Kidney epithelial cell (primary cell): ENCODE data around the gene RSBN1. TPM values are rescaled to one million over a fixed set of nuclear protein-coding genes. Genes with fewer than 3 reads are reported as not detected.
A peak's percentile ranks its signal among the peaks of the same experiment; 100 is the strongest.

Experiments
- DNase-seq: peaks from one replicate; pipeline ENCODE4 v3.0.0-alpha.2; 2010; ENCODE audit warnings: low read depth
- H3K27me3 ChIP-seq: 2 replicates; pipeline ENCODE4 v1.6.0; 2011; ENCODE audit warnings: low read length; ENCODE audit not compliant: control insufficient read depth, insufficient read depth
- H3K36me3 ChIP-seq: 2 replicates; pipeline ENCODE4 v1.5.1; 2011; ENCODE audit warnings: low read length; ENCODE audit not compliant: control insufficient read depth, insufficient read depth
- H3K4me3 ChIP-seq: 2 replicates; pipeline ENCODE4 v1.5.1; 2011; ENCODE audit warnings: low read depth, mild to moderate bottlenecking, control low read depth, low read length
- total RNA-seq: library from RNA; depleted of rRNA; stranded (reverse); fragments of >200 nt; gene quantifications from 2 replicates; pipeline ENCODE4 v1.2.3, GENCODE V29; 2015
- TF ChIP-seq, protein P1 (sequence below): IDR thresholded peaks from 2 replicates; pipeline ENCODE4 v1.5.1; 2011; ENCODE audit warnings: mild to moderate bottlenecking, moderate library complexity, low read length, control low read depth, inconsistent platforms; ENCODE audit not compliant: insufficient read depth, poor library complexity, severe bottlenecking

Gene RSBN1
- total RNA-seq, 1 donor from 2014 or later, result 10.2 TPM

DNA sequence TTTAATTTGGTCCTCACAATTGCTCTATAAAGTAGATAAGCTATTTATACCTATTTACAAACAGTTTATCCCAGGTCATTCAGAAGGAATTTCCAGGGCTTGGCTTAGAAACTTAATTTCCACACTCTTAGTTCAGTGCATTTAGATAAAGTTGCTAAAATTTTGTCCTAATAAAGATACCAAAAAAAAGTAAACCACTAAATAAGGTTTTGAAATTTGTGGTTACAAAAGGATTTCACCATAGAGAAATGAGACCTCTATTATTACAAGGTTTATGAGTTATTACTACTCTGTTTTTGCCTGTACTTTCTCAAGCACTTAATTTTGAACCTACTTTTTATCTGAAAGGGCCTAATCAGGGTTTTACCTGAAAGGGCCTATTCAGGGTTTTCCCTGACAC is 36.8 kb upstream of the RSBN1 start:
- H3K27me3 ChIP-seq, result no peaks in the 10 kb centered on the region
- H3K36me3 ChIP-seq, result no peaks in the 10 kb centered on the region
- no peak overlapping the region for H3K4me3 ChIP-seq
- TF ChIP-seq, protein P1, sequence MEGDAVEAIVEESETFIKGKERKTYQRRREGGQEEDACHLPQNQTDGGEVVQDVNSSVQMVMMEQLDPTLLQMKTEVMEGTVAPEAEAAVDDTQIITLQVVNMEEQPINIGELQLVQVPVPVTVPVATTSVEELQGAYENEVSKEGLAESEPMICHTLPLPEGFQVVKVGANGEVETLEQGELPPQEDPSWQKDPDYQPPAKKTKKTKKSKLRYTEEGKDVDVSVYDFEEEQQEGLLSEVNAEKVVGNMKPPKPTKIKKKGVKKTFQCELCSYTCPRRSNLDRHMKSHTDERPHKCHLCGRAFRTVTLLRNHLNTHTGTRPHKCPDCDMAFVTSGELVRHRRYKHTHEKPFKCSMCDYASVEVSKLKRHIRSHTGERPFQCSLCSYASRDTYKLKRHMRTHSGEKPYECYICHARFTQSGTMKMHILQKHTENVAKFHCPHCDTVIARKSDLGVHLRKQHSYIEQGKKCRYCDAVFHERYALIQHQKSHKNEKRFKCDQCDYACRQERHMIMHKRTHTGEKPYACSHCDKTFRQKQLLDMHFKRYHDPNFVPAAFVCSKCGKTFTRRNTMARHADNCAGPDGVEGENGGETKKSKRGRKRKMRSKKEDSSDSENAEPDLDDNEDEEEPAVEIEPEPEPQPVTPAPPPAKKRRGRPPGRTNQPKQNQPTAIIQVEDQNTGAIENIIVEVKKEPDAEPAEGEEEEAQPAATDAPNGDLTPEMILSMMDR, result no peak
- no peak for DNase-seq

DNA sequence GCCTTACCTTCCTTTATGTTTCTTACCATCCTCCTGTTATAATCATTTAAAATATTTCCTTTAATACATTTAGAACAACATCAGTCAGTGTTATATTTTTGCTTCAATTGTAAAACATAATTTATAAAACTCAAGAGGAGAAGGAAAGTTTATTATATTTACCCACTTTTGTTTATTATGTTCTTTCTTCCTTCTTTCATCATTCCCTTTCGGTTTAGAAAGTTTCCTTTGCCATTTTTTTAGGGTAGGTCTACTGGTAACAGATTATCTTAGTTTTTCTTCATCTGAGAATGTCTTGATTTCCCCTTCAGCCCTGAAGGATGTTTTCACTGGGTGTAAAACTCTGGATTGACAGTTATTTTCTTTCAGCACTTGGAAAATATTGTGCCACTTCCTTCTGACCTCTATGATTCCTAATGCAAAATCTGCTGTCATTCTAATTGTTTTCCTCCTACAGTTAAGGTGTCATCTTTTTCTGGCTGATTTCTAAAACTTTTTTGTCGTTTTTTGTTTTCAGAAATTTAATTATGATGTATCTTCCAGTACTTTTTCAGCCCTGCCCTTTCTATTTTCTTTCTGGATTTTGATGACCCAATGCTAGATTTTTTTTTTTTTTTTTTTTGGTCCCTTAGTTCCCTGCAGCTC is 34.2 kb upstream of the RSBN1 start:
- no peak for DNase-seq
- TF ChIP-seq, protein P1, result no peak
- Histone ChIP-seq H3K4me3 (no peak overlapping the region), H3K27me3 (no peaks in the 10 kb centered on the region), H3K36me3 (no peaks in the 10 kb centered on the region)

DNA sequence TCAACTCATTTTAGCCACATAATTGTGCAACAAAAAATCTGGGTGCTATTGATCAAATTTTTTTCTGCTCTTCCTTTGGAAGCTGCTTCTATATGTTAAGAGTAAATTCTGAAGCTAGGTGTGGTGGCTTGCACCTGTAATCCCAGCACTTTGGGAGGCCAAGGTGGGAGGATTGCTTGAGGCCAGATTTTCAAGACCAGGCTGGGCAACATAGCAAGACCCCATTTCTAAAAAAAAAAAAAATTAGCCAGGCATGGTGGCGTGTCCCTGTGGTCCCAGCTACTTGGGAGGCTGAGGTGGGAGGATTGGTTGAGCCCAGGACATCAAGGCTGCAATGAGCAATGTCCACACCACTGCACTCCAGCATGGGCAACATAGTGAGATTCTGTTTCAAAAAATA is 24.3 kb upstream of the RSBN1 start:
- no peak for DNase-seq
- TF ChIP-seq, protein P1, result no peak
- no peaks in the 10 kb centered on the region for H3K27me3 ChIP-seq
- H3K36me3 ChIP-seq, result no peaks in the 10 kb centered on the region
- no peak overlapping the region for H3K4me3 ChIP-seq

DNA sequence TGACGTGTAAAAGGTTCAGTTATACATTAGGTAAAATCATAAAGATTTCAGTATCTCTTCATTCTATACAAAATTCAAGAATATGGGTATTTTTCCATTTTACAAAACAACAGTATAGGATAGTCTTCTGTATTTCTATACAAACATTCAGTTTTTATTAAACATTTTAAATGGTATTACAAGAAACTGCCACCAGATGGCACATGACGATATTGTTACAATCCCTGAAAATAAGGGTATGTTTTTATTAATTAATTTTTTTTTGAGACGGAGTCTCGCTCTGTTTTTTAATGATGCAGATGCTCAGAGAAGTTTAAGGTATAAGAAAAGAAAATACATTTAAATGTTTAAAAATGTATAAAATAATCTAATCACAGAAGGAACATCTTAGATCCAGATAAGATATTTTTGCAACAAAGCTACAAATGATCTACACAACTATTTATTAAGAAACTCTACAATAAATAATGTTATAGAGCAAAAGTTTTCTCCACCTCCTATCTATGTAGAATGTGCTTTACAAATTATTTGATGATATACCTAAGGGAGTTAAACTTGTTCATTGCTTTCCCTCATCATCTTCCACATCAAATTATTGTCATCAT is 23.5 kb upstream of the RSBN1 start:
- no peak for DNase-seq

DNA sequence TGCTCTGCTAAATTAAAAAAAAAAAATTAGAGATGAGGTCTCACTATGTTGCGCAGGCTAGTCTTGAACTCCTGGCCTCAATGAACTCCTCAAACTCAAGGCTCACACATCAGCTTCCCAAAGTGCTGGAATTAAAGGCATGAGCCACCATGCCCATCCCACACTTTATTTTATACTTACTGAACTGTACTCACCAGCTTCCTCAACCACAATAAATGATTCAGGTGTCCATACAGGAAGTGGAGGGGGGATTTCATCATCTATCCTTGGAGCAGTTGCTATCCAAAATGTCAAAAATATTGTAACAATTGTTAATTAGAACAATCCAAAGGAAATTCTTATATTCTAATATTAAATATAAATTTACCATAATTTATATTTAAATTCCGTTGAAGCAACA is 22.4 kb upstream of the RSBN1 start:
- no peak overlapping the region for H3K4me3 ChIP-seq
- no peaks in the 10 kb centered on the region for H3K27me3 ChIP-seq
- H3K36me3 ChIP-seq, result no peaks in the 10 kb centered on the region
- no peak for DNase-seq
- TF ChIP-seq, protein P1, result no peak

More for the DNA sequence above, 23.5 kb upstream of the RSBN1 start:
- Histone ChIP-seq H3K27me3 (no peaks in the 10 kb centered on the region), H3K4me3 (no peak overlapping the region), H3K36me3 (no peaks in the 10 kb centered on the region)
- TF ChIP-seq, protein P1, result peak; percentile 23

DNA sequence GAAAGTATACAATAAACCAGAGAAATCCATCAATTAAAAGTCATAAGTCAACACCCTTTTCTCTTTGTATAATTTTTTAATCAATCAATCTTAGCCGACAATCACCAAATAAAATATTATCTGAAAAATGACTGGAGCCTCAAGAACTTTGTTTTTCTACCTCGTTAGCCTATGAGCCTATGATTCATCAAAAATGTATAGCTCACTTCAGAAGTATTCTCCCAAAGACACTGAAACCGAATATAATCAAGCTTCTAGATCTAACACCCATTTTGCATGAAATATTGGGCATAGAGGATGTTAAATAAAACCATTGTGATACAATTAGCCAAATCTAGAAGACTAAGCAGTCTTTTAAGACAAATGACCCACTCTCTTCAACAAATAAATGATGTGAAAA is 17.8 kb upstream of the RSBN1 start:
- no peak overlapping the region for H3K4me3 ChIP-seq
- no peaks in the 10 kb centered on the region for H3K27me3 ChIP-seq
- DNase-seq, result no peak
- TF ChIP-seq, protein P1, result no peak
- no peaks in the 10 kb centered on the region for H3K36me3 ChIP-seq
